Ectodermal cell (in vitro differentiated cells): ENCODE results near the gene PTRH1.

ENCODE experiments used
- H3K27ac ChIP-seq: 2 replicates; pipeline ENCODE4 v1.7.0; 2013; ENCODE audit warnings: mild to moderate bottlenecking, low read depth, low read length; ENCODE audit not compliant: insufficient read depth, poor library complexity, severe bottlenecking
- H3K27me3 ChIP-seq: 2 replicates; pipeline ENCODE4 v1.7.0; 2013; ENCODE audit warnings: mild to moderate bottlenecking, low read length; ENCODE audit not compliant: insufficient read depth, control insufficient read depth, poor library complexity, severe bottlenecking
- H3K36me3 ChIP-seq: one replicate; pipeline ENCODE4 v1.7.0; 2013; ENCODE audit warnings: low read length; ENCODE audit not compliant: control insufficient read depth, insufficient read depth
- H3K4me1 ChIP-seq: one replicate; pipeline ENCODE4 v1.7.0; 2013; ENCODE audit warnings: low read length; ENCODE audit not compliant: control insufficient read depth, insufficient read depth
- H3K4me3 ChIP-seq: 2 replicates; pipeline ENCODE4 v1.7.0; 2013; ENCODE audit warnings: low read depth, low read length, control low read depth; ENCODE audit not compliant: insufficient read depth
- H3K9me3 ChIP-seq: 2 replicates; pipeline ENCODE4 v1.7.0; 2013; ENCODE audit warnings: mild to moderate bottlenecking, low read length, moderate library complexity; ENCODE audit not compliant: control insufficient read depth
- WGBS, 2 experiments: methylation state at CpG; one replicate each; pipeline ENCODE4 v1.1.7; 2013; ENCODE audit warnings: missing lambda C conversion rate in 2 of 2; 5-methylcytosine and 5-hydroxymethylcytosine counted together

The PTRH1 gene

DNA sequence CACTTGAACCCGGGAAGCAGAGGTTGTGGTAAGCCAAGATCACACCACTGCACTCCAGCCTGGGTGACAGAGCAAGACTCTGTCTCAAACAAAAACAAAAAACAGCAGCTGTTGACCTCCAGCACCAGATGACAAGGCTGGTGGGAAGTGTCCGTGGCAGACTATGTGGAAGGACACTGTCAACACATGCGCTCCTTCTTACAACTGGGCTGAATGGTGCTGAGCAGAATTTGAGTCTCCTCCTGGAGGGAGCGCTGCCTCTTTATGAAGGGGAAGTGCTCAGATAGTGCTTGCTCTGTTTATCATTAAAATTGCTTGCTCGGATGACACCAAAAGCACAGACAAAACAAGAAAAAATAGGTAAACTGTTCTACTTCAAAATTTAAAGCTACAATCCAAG lies 17.9 kb downstream of the PTRH1 start:
- Histone ChIP-seq H3K4me1 (no peaks in the 10 kb centered on the region), H3K9me3 (no peaks in the 10 kb centered on the region), H3K27me3 (no peaks in the 10 kb centered on the region), H3K27ac (no peak overlapping the region), H3K4me3 (no peak overlapping the region), H3K36me3 (no peaks in the 10 kb centered on the region)
- WGBS, 2 experiments: 90 to 94% methylated on average over 5 of the region's 5 CpGs

GRCh38 chr9:127694890-127695720 lies 20.4 kb downstream of the PTRH1 start:
- H3K27ac ChIP-seq: no peak overlapping the region
- H3K36me3 ChIP-seq: no peaks in the 10 kb centered on the region
- no peaks in the 10 kb centered on the region for H3K9me3 ChIP-seq
- H3K4me1 ChIP-seq: no peaks in the 10 kb centered on the region
- H3K4me3 ChIP-seq: no peak overlapping the region
- no peaks in the 10 kb centered on the region for H3K27me3 ChIP-seq
- 94% methylated on average over 9 of the region's 9 CpGs for WGBS, 2 experiments

GRCh38 chr9:127693697-127694096 lies 21.8 kb downstream of the PTRH1 start:
- Histone ChIP-seq H3K9me3 (no peaks in the 10 kb centered on the region), H3K27ac (no peak overlapping the region), H3K27me3 (no peaks in the 10 kb centered on the region), H3K4me3 (no peak overlapping the region), H3K36me3 (no peaks in the 10 kb centered on the region), H3K4me1 (no peaks in the 10 kb centered on the region)
- 90 to 95% methylated on average over 4 of the region's 4 CpGs for WGBS, 2 experiments

DNA sequence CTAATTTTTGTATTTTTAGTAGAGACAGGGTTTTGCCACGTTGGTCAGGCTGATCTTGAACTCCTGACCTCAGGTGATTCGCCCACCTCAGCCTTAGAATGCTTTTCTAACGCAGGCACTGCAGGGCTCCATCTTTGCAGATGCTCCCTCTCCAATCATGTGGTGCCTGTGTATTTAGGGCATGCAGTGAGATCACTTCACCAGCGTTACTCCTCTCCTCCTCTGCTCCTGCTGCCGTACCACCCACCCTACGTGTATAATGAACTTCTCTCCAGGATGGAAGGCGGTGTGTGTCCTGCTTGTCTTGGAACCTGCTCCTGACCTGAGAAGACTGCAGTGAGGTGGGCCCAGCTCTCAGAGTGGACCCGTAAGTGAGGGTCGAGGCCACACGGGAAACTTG lies 22.3 kb downstream of the PTRH1 start:
- H3K9me3 ChIP-seq: no peaks in the 10 kb centered on the region
- H3K4me3 ChIP-seq: no peak overlapping the region
- 91 to 93% methylated on average over 10 of the region's 10 CpGs for WGBS, 2 experiments

DNA sequence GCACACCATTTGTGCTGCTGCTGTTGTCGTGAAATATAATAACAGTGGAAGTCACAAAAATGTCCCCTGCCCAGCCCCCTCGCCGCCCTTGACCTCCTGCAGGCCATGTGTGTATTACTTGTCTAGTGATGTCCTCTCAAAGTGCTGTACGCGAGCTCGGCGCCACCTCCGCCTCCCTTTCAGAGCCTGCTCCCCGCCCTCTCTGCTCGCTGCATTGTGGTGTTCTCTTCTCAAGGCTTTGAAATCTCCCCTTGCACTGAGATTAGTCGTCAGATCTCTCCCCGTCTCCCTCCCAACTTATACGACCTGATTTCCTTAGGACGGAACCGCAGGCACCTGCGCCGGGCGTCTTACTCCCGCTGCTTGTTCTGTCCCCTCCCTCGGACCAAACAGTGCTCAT lies 23.4 kb downstream of the PTRH1 start:
- Histone ChIP-seq H3K27me3 (no peaks in the 10 kb centered on the region), H3K36me3 (no peaks in the 10 kb centered on the region), H3K9me3 (no peaks in the 10 kb centered on the region), H3K27ac (no peak overlapping the region), H3K4me1 (no peaks in the 10 kb centered on the region), H3K4me3 (no peak overlapping the region)
- 90% methylated on average over 20 of the region's 20 CpGs for WGBS, 2 experiments

More for the DNA sequence above, 22.3 kb downstream of the PTRH1 start:
- Histone ChIP-seq H3K27me3 (no peaks in the 10 kb centered on the region), H3K4me1 (no peaks in the 10 kb centered on the region), H3K27ac (no peak overlapping the region), H3K36me3 (no peaks in the 10 kb centered on the region)

- no peaks in the 10 kb centered on the region for H3K4me1 ChIP-seq
- no peak overlapping the region for H3K4me3 ChIP-seq
- no peaks in the 10 kb centered on the region for H3K27me3 ChIP-seq
- no peaks in the 10 kb centered on the region for H3K36me3 ChIP-seq
- WGBS, 2 experiments: 98 to 99% methylated on average over 9 to 10 of the region's 10 CpGs
- H3K9me3 ChIP-seq: no peaks in the 10 kb centered on the region
- no peak overlapping the region for H3K27ac ChIP-seq
Measured at GRCh38 chr9:127690735-127691134, 24.7 kb downstream of the PTRH1 start.

- H3K4me1 ChIP-seq: no peaks in the 10 kb centered on the region
- H3K27me3 ChIP-seq: no peaks in the 10 kb centered on the region
- 94 to 95% methylated on average over 13 of the region's 13 CpGs for WGBS, 2 experiments
- no peaks in the 10 kb centered on the region for H3K9me3 ChIP-seq
- no peak overlapping the region for H3K27ac ChIP-seq
- no peak overlapping the region for H3K4me3 ChIP-seq
- no peaks in the 10 kb centered on the region for H3K36me3 ChIP-seq
Measured at GRCh38 chr9:127689329-127690000, 26.0 kb downstream of the PTRH1 start.

DNA sequence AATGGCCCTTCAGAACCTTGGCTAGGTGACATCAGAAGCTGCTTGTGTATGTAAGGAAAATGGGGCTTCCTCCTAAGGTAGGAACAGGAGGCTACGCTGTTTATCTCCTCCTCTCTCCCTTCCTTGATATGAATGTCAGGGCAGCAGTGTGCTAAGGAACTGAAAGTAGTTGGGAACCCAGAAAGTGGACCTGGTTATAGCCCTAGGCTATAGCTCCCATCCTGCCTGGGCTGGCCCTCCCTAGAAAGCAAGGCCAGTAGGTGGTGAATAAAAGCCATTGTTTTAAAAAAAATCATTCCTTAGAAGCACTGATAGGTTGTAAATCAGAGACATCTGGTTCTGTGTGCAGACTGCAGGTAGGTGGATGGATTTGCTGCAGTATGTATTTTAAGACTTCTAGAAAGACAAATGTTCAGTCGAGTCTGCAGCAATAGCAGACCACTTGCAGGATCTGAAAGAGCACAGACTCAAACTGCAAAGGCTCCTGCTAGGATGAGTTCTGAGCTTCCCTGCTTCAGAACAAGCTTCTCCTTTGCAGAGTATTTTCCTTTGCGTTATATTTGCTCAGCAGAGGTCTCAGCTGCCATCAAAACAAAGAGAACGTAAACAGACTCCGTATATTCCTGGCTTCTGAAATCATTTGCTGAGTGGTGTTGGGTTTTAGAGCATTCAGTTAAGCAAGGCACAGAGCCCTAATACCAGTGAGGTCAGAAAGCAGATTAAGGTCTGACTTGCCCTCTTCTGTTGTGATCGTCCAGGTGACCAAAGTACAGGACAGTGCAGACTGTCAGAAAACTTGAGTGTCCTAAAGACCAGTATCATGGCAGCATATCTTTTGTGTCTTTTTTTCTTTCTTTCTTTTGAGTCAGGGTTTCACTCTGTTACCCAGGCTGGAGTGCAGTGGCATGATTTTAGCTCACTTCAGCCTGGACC lies 28.7 kb downstream of the PTRH1 start:
- Histone ChIP-seq H3K9me3 (no peaks in the 10 kb centered on the region), H3K4me3 (no peak overlapping the region), H3K27me3 (no peaks in the 10 kb centered on the region), H3K36me3 (no peaks in the 10 kb centered on the region), H3K4me1 (no peaks in the 10 kb centered on the region), H3K27ac (no peak overlapping the region)
- 93 to 95% methylated on average over 6 of the region's 6 CpGs for WGBS, 2 experiments

DNA sequence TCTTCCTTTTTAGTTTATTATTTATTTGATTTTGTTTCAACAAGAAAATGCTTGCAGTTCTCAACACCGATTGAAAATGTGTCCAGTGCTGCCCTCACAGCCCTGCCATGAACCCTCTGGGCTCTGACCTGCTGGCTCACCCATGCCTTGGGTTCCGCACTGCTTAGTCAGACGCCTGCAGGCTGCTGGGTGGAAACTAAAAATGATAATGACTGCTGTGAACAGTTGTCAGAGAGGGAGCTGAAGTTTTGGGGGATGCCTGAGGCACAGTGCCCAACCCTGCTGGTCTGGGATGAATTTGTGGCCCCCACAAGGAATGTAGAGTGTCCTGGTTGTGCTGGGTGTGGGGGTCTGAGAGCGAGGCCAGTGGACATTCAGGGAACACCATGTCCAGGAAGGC lies 30.9 kb downstream of the PTRH1 start:
- Histone ChIP-seq H3K4me3 (no peak overlapping the region), H3K36me3 (no peaks in the 10 kb centered on the region), H3K4me1 (no peaks in the 10 kb centered on the region), H3K27ac (no peak overlapping the region), H3K9me3 (no peaks in the 10 kb centered on the region), H3K27me3 (no peaks in the 10 kb centered on the region)
- 94 to 98% methylated on average over 4 of the region's 4 CpGs for WGBS, 2 experiments

DNA sequence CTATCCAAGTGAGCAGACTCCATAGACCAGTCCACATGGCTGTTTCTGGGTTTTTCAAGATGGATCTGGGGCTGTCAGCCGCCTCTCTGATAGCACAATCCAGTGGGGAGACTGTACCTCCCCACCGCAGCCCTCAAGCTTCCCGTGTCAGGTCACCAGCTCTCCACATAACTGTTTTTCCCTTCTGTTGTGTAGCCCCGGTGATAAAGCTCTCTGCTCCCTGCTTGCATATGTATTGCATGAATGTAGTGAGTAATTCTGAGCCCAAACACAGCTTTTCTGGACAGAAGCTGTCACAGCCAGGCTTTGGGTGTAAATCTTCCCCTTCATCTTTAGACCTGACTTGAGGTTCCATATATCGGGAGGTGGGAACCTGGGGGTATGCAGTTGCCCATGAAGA lies 31.7 kb downstream of the PTRH1 start:
- H3K27me3 ChIP-seq: no peaks in the 10 kb centered on the region
- WGBS, 2 experiments: 91 to 94% methylated on average over 5 of the region's 5 CpGs
- no peak overlapping the region for H3K4me3 ChIP-seq
- H3K4me1 ChIP-seq: no peaks in the 10 kb centered on the region
- no peaks in the 10 kb centered on the region for H3K9me3 ChIP-seq
- no peaks in the 10 kb centered on the region for H3K36me3 ChIP-seq
- H3K27ac ChIP-seq: no peak overlapping the region
